ENCODE data around the gene SCN7A. TPM values are rescaled to one million over a fixed set of nuclear protein-coding genes. Genes with fewer than 3 reads are reported as not detected.

The SCN7A gene
- total and polyA plus RNA-seq, 3 donors from 2014 or later = 3.3 to 13.8 (median 8.7) TPM

GRCh38 chr2:166485558-166486178 lies 8.4 kb downstream of the SCN7A start:
- Histone ChIP-seq H3K27me3 (no peaks in the 10 kb centered on the region), H3K36me3 (ENCODE audit: low read depth, missing control alignments) (no peaks in the 10 kb centered on the region), H3K4me1 (peaks cover 11% of the 10 kb centered on the region), H3K9me3 (no peaks in the 10 kb centered on the region), H3K27ac (peak overlapping the region; percentile 14 to 58), H3K4me3 (no peak overlapping the region)
- 33 to 35% methylated on average over 5 of the region's 5 CpGs for WGBS, 2 donors
- intact Hi-C loops (cut with DNase I; ENCODE audit: low total_unique reads) = no loop called here
- DNase-seq = peak; percentile 62
- no peak for TF ChIP-seq POLR2A (IDR thresholded peaks at IDR 0.05)
- TF ChIP-seq, protein P1, sequence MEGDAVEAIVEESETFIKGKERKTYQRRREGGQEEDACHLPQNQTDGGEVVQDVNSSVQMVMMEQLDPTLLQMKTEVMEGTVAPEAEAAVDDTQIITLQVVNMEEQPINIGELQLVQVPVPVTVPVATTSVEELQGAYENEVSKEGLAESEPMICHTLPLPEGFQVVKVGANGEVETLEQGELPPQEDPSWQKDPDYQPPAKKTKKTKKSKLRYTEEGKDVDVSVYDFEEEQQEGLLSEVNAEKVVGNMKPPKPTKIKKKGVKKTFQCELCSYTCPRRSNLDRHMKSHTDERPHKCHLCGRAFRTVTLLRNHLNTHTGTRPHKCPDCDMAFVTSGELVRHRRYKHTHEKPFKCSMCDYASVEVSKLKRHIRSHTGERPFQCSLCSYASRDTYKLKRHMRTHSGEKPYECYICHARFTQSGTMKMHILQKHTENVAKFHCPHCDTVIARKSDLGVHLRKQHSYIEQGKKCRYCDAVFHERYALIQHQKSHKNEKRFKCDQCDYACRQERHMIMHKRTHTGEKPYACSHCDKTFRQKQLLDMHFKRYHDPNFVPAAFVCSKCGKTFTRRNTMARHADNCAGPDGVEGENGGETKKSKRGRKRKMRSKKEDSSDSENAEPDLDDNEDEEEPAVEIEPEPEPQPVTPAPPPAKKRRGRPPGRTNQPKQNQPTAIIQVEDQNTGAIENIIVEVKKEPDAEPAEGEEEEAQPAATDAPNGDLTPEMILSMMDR (IDR thresholded peaks at IDR 0.05) = no peak

GRCh38 chr2:166472332-166472731 lies 21.7 kb downstream of the SCN7A start:
- H3K36me3 ChIP-seq (ENCODE audit: low read depth, missing control alignments) = no peaks in the 10 kb centered on the region
- H3K4me1 ChIP-seq = no peaks in the 10 kb centered on the region
- no peak overlapping the region for H3K4me3 ChIP-seq
- H3K27ac ChIP-seq = no peak overlapping the region
- intact Hi-C loops (cut with DNase I; ENCODE audit: low total_unique reads) = no loop called here
- TF ChIP-seq POLR2A (IDR thresholded peaks at IDR 0.05) = no peak
- TF ChIP-seq, protein P1 (IDR thresholded peaks at IDR 0.05) = no peak
- no peak for DNase-seq
- no peaks in the 10 kb centered on the region for H3K27me3 ChIP-seq
- H3K9me3 ChIP-seq = no peaks in the 10 kb centered on the region
- 90 to 96% methylated on average over 2 of the region's 2 CpGs for WGBS, 2 donors

DNA sequence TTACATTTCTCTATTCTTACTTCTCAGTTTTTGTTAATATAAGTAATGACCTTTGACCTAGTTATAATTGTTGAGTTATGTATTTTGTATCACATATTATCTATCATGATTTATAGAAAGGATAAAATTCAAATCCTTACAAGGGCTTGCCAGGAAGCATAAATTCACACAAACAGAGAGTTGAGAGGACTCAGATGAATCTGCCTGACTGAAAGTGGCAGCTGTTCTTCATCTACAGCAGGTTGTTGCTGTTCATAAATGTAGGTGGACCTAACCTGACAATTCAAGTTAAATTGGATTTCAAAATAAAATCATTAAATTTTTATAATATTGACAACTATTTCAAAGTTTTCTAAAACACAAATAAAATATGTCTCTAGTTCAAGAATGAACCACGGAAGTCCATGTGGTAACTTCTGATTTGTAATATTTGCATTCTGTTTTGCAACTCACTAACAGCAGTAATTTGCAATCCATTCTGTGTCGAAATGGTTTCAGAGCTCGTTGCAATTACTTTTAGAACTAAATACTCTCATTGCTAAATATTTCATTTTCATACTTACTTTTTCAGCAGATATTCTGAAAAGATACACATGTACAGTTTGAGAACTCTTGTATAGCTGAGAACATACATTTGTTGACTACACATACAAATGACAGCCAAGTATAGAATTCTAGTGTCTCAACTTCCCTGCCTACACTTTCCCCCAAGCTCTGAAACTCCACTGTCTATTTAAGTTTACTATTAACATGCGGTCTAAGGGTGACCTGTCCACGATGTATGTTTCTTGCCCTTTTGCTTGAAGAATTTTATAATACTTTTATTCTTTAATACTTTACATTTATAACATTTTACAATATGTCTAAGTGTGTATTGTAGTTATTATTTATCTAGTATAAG lies 25.7 kb downstream of the SCN7A start:
- H3K9me3 ChIP-seq = no peaks in the 10 kb centered on the region
- no peaks in the 10 kb centered on the region for H3K36me3 ChIP-seq (ENCODE audit: low read depth, missing control alignments)
- H3K4me1 ChIP-seq = no peaks in the 10 kb centered on the region
- TF ChIP-seq, protein P1 (IDR thresholded peaks at IDR 0.05) = no peak
- no peak overlapping the region for H3K4me3 ChIP-seq
- intact Hi-C loops (cut with DNase I; ENCODE audit: low total_unique reads) = no loop called here
- WGBS, 2 donors = 88 to 93% methylated on average over 5 of the region's 5 CpGs
- H3K27me3 ChIP-seq = no peaks in the 10 kb centered on the region
- DNase-seq = no peak
- no peak overlapping the region for H3K27ac ChIP-seq

- DNase-seq = no peak
- no peak overlapping the region for H3K4me3 ChIP-seq
- no peaks in the 10 kb centered on the region for H3K4me1 ChIP-seq
- TF ChIP-seq, protein P1 (IDR thresholded peaks at IDR 0.05) = no peak
- TF ChIP-seq POLR2A (IDR thresholded peaks at IDR 0.05) = no peak
- H3K27me3 ChIP-seq = no peaks in the 10 kb centered on the region
- H3K9me3 ChIP-seq = no peaks in the 10 kb centered on the region
- H3K36me3 ChIP-seq (ENCODE audit: low read depth, missing control alignments) = no peaks in the 10 kb centered on the region
- no peak overlapping the region for H3K27ac ChIP-seq
- 98 to 100% methylated on average over 1 of the region's 1 CpG for WGBS, 2 donors
- intact Hi-C loops (cut with DNase I; ENCODE audit: low total_unique reads) = no loop called here
These were observed 29.9 kb downstream of the SCN7A start for GRCh38 chr2:166464187-166464586.

All from testis (tissue), 3 donors.